Immature natural killer cell (primary cell): ENCODE measurements around the gene TESMIN. TPM values are rescaled to one million over a fixed set of nuclear protein-coding genes. Genes with fewer than 3 reads are reported as not detected.

ENCODE experiments used
- DNase-seq, 3 donors: peaks; one replicate each; pipeline ENCODE4 v3.0.0; 2022; ENCODE audit warnings: mixed read lengths in 1 of 3
- H3K27ac Mint-ChIP-seq, 6 donors: one replicate each; pipeline ENCODE4 v1.8.0; 2020; ENCODE audit warnings: mixed read lengths in 6 of 6, mild to moderate bottlenecking in 5 of 6, inconsistent platforms in 4 of 6, moderate library complexity in 3 of 6
- H3K27me3 Mint-ChIP-seq, 3 donors: one replicate each; pipeline ENCODE4 v1.8.0; 2020 to 2021; ENCODE audit warnings: low read depth in 3 of 3, mild to moderate bottlenecking in 3 of 3, mixed read lengths in 3 of 3, moderate library complexity in 3 of 3, inconsistent platforms in 1 of 3
- H3K36me3 Mint-ChIP-seq, 3 donors: one replicate each; pipeline ENCODE4 v1.8.0; 2020; ENCODE audit warnings: mixed read lengths in 3 of 3, inconsistent platforms in 2 of 3, mild to moderate bottlenecking in 2 of 3
- H3K4me1 Mint-ChIP-seq, 2 donors: one replicate each; pipeline ENCODE4 v1.8.0; 2020; ENCODE audit warnings: inconsistent platforms in 2 of 2, mild to moderate bottlenecking in 2 of 2, mixed read lengths in 2 of 2, moderate library complexity in 1 of 2
- H3K4me3 Mint-ChIP-seq, 5 donors: one replicate each; pipeline ENCODE4 v1.8.0; 2020; ENCODE audit warnings: mild to moderate bottlenecking in 5 of 5, mixed read lengths in 5 of 5, inconsistent platforms in 3 of 5, moderate library complexity in 3 of 5
- H3K9me3 Mint-ChIP-seq, 6 donors: one replicate each; pipeline ENCODE4 v1.8.0; 2020; ENCODE audit warnings: mild to moderate bottlenecking in 6 of 6, mixed read lengths in 6 of 6, inconsistent platforms in 4 of 6, moderate library complexity in 3 of 6
- polyA plus RNA-seq, 3 donors: library from polyadenylated mRNA; unstranded; fragments of 300-500 nt; fragmentation: Illumina TruSeq; gene quantifications; one replicate each; pipeline ENCODE4 v1.2.3, GENCODE V29; 2021

The TESMIN gene
- polyA plus RNA-seq, 3 donors from 2014 or later, result 0.47 to 1.9 TPM; not detected in 1

- Mint-ChIP-seq H3K27me3 (peaks cover 2 to 12% (median 7%) of the 10 kb centered on the region in 3 donors), H3K4me1 (no peaks in the 10 kb centered on the region), H3K9me3 (no peaks in the 10 kb centered on the region), H3K27ac (no peak overlapping the region), H3K4me3 (no peak overlapping the region), H3K36me3 (peaks cover 0 to 3% (median 0%) of the 10 kb centered on the region in 3 donors)
- no peak for DNase-seq
These were observed 68.2 kb downstream of the TESMIN start for GRCh38 chr11:68683121-68683520.

GRCh38 chr11:68682531-68682961, 68.8 kb downstream of the TESMIN start:
- no peak overlapping the region for H3K4me3 Mint-ChIP-seq
- no peak overlapping the region for H3K27ac Mint-ChIP-seq
- no peaks in the 10 kb centered on the region for H3K4me1 Mint-ChIP-seq
- no peaks in the 10 kb centered on the region for H3K9me3 Mint-ChIP-seq
- DNase-seq, result no peak
- peaks cover 0 to 3% (median 0%) of the 10 kb centered on the region in 3 donors for H3K36me3 Mint-ChIP-seq
- H3K27me3 Mint-ChIP-seq, result peaks cover 2 to 13% (median 7%) of the 10 kb centered on the region in 3 donors

GRCh38 chr11:68680541-68681231, 70.6 kb downstream of the TESMIN start:
- Mint-ChIP-seq H3K27ac (no peak overlapping the region), H3K4me1 (no peaks in the 10 kb centered on the region), H3K36me3 (peaks cover 0 to 3% (median 0%) of the 10 kb centered on the region in 3 donors), H3K27me3 (peaks cover 2 to 10% (median 5%) of the 10 kb centered on the region in 3 donors), H3K4me3 (no peak overlapping the region), H3K9me3 (no peaks in the 10 kb centered on the region)
- DNase-seq, result no peak

GRCh38 chr11:68678031-68678441, 73.3 kb downstream of the TESMIN start:
- Mint-ChIP-seq H3K27me3 (peaks cover 2 to 11% (median 5%) of the 10 kb centered on the region in 3 donors), H3K9me3 (no peaks in the 10 kb centered on the region), H3K4me1 (no peaks in the 10 kb centered on the region), H3K27ac (no peak overlapping the region), H3K4me3 (no peak overlapping the region), H3K36me3 (peaks cover 0 to 3% (median 0%) of the 10 kb centered on the region in 3 donors)
- no peak for DNase-seq

GRCh38 chr11:68677432-68677831, 73.9 kb downstream of the TESMIN start:
- Mint-ChIP-seq H3K4me3 (no peak overlapping the region), H3K27ac (no peak overlapping the region), H3K36me3 (no peaks in the 10 kb centered on the region), H3K4me1 (no peaks in the 10 kb centered on the region), H3K27me3 (peaks cover 2 to 17% (median 5%) of the 10 kb centered on the region in 3 donors), H3K9me3 (no peaks in the 10 kb centered on the region)
- no peak for DNase-seq

GRCh38 chr11:68674461-68674860, 76.9 kb downstream of the TESMIN start:
- H3K36me3 Mint-ChIP-seq, result no peaks in the 10 kb centered on the region
- H3K9me3 Mint-ChIP-seq, result no peaks in the 10 kb centered on the region
- peaks cover 2 to 20% (median 3%) of the 10 kb centered on the region in 3 donors for H3K27me3 Mint-ChIP-seq
- no peak for DNase-seq
- no peak overlapping the region for H3K27ac Mint-ChIP-seq
- H3K4me1 Mint-ChIP-seq, result no peaks in the 10 kb centered on the region
- no peak overlapping the region for H3K4me3 Mint-ChIP-seq

GRCh38 chr11:68673991-68674390, 77.3 kb downstream of the TESMIN start:
- no peak overlapping the region for H3K27ac Mint-ChIP-seq
- DNase-seq, result no peak
- H3K36me3 Mint-ChIP-seq, result no peaks in the 10 kb centered on the region
- no peaks in the 10 kb centered on the region for H3K4me1 Mint-ChIP-seq
- H3K4me3 Mint-ChIP-seq, result no peak overlapping the region
- H3K27me3 Mint-ChIP-seq, result peaks cover 2 to 20% (median 3%) of the 10 kb centered on the region in 3 donors
- H3K9me3 Mint-ChIP-seq, result no peaks in the 10 kb centered on the region

- no peaks in the 10 kb centered on the region for H3K4me1 Mint-ChIP-seq
- H3K36me3 Mint-ChIP-seq, result no peaks in the 10 kb centered on the region
- no peak for DNase-seq
- no peak overlapping the region for H3K27ac Mint-ChIP-seq
- H3K27me3 Mint-ChIP-seq, result peaks cover 2 to 20% (median 3%) of the 10 kb centered on the region in 3 donors
- no peaks in the 10 kb centered on the region for H3K9me3 Mint-ChIP-seq
- no peak overlapping the region for H3K4me3 Mint-ChIP-seq
These were observed 77.9 kb downstream of the TESMIN start for GRCh38 chr11:68673306-68673945.

GRCh38 chr11:68670208-68670992, 80.9 kb downstream of the TESMIN start:
- Mint-ChIP-seq H3K9me3 (no peaks in the 10 kb centered on the region), H3K27ac (no peak overlapping the region), H3K4me1 (no peaks in the 10 kb centered on the region), H3K4me3 (no peak overlapping the region), H3K27me3 (peaks cover 0 to 10% (median 0%) of the 10 kb centered on the region in 3 donors), H3K36me3 (no peaks in the 10 kb centered on the region)
- no peak for DNase-seq

- H3K36me3 Mint-ChIP-seq, result no peaks in the 10 kb centered on the region
- H3K9me3 Mint-ChIP-seq, result no peaks in the 10 kb centered on the region
- H3K27ac Mint-ChIP-seq, result no peak overlapping the region
- H3K4me1 Mint-ChIP-seq, result no peaks in the 10 kb centered on the region
- H3K27me3 Mint-ChIP-seq, result peaks cover 0 to 10% (median 0%) of the 10 kb centered on the region in 3 donors
- no peak for DNase-seq
- H3K4me3 Mint-ChIP-seq, result no peak overlapping the region
These were observed 81.8 kb downstream of the TESMIN start for GRCh38 chr11:68669301-68670090.

- Mint-ChIP-seq H3K9me3 (no peaks in the 10 kb centered on the region), H3K27ac (no peak overlapping the region), H3K36me3 (no peaks in the 10 kb centered on the region), H3K4me1 (no peaks in the 10 kb centered on the region), H3K4me3 (no peak overlapping the region), H3K27me3 (peaks cover 0 to 7% (median 0%) of the 10 kb centered on the region in 3 donors)
- DNase-seq, result no peak
These were observed 83.5 kb downstream of the TESMIN start for GRCh38 chr11:68667511-68668500.

- H3K4me1 Mint-ChIP-seq, result no peaks in the 10 kb centered on the region
- DNase-seq, result no peak
- H3K27ac Mint-ChIP-seq, result no peak overlapping the region
- H3K27me3 Mint-ChIP-seq, result peaks cover 0 to 6% (median 0%) of the 10 kb centered on the region in 3 donors
- H3K9me3 Mint-ChIP-seq, result no peaks in the 10 kb centered on the region
- H3K36me3 Mint-ChIP-seq, result no peaks in the 10 kb centered on the region
- H3K4me3 Mint-ChIP-seq, result no peak overlapping the region
These were observed 84.5 kb downstream of the TESMIN start for GRCh38 chr11:68666849-68667248.
